Activated T-cell treated with anti-CD3 and anti-CD28 coated beads, Interleukin-2, amount 50 U/mL, for 72 hours (primary cell): ENCODE data around the gene SCIMP. TPM values are rescaled to one million over a fixed set of nuclear protein-coding genes. Genes with fewer than 3 reads are reported as not detected.
"Not testable (repeated sequence)": the region's sequence is repeated elsewhere in the genome, so short reads cannot be mapped to it uniquely, and the experiment has no call there.

Experiments
- ATAC-seq, 2 donors: fragments of 150-1000 bp; cut with Tn5 transposase; replicated peaks in 1 of 2; 2 replicates each; pipeline ENCODE4 v1.10.0; 2021; ENCODE audit warnings: moderate library complexity in 2 of 2, mild to moderate bottlenecking in 1 of 2
- DNase-seq, 2 donors: peaks; one replicate each; pipeline ENCODE4 v3.0.0; 2021 to 2022; ENCODE audit warnings: mixed read lengths in 1 of 2
- H3K27ac Mint-ChIP-seq: one replicate; pipeline ENCODE4 v1.8.0; 2022; ENCODE audit warnings: mild to moderate bottlenecking, moderate library complexity, mixed read lengths
- H3K27me3 Mint-ChIP-seq: one replicate; pipeline ENCODE4 v1.8.0; 2022; ENCODE audit warnings: low read depth, mixed read lengths
- H3K36me3 Mint-ChIP-seq, 2 donors: one replicate each; pipeline ENCODE4 v1.8.0; 2022; ENCODE audit warnings: mixed read lengths in 2 of 2, mild to moderate bottlenecking in 1 of 2; ENCODE audit not compliant: insufficient read depth in 2 of 2
- H3K4me1 Mint-ChIP-seq: one replicate; pipeline ENCODE4 v1.8.0; 2022; ENCODE audit warnings: low read depth, mixed read lengths
- H3K4me3 Mint-ChIP-seq, 2 donors: one replicate each; pipeline ENCODE4 v1.8.0; 2022; ENCODE audit warnings: mild to moderate bottlenecking in 2 of 2, mixed read lengths in 2 of 2, moderate library complexity in 2 of 2
- H3K9me3 Mint-ChIP-seq, 2 donors: one replicate each; pipeline ENCODE4 v1.8.0; 2022; ENCODE audit warnings: mixed read lengths in 2 of 2
- total RNA-seq, 2 donors: library from RNA; stranded (reverse); gene quantifications; one replicate each; pipeline ENCODE4 v1.2.3, GENCODE V29; 2022

SCIMP gene
- total RNA-seq, 2 donors from 2014 or later = not detected

GRCh38 chr17:5160702-5161101 is 74.0 kb downstream of the SCIMP start:
- not testable (repeated sequence) for H3K4me3 Mint-ChIP-seq, H3K27ac Mint-ChIP-seq, H3K9me3 Mint-ChIP-seq, DNase-seq, ATAC-seq, H3K4me1 Mint-ChIP-seq, H3K36me3 Mint-ChIP-seq
- H3K27me3 Mint-ChIP-seq = peaks cover 17% of the 10 kb centered on the region

Other genes with a start within 250 kb of the SCIMP start
- 100 to 1,000 TPM; 206 to 207 TPM for gene CAMTA2, start 247.2 kb downstream of the SCIMP start, total RNA-seq
- gene INCA1, start 237.3 kb downstream of the SCIMP start, total RNA-seq = under 1 TPM in 1 of 2 donors, not detected in 1; 0.60 TPM
- gene KIF1C, start 236.9 kb downstream of the SCIMP start, total RNA-seq = 10 to 100 TPM; 38.3 to 41.3 TPM
- under 1 TPM; 0.23 to 0.46 TPM for gene SLC52A1, start 199.4 kb downstream of the SCIMP start, total RNA-seq
- gene ZFP3, start 156.4 kb downstream of the SCIMP start, total RNA-seq = 1 to 10 TPM; 3.1 to 3.6 TPM
- gene ZNF232, start 123.0 kb downstream of the SCIMP start, total RNA-seq = 10 to 100 TPM; 10.4 to 15.7 TPM
- under 1 TPM; 0.02 to 0.19 TPM for gene USP6, start 118.8 kb downstream of the SCIMP start, total RNA-seq
- gene ZNF594, start 43.0 kb downstream of the SCIMP start, total RNA-seq = 1 to 10 TPM; 5.3 to 7.8 TPM
- gene RABEP1, start 47.4 kb upstream of the SCIMP start, total RNA-seq = 10 to 100 TPM; 39.1 to 43.2 TPM
- gene NUP88, start 184.8 kb upstream of the SCIMP start, total RNA-seq = 100 to 1,000 TPM in 1 of 2 donors, 10 to 100 TPM in 1; 97.4 to 103 TPM
- gene RPAIN, start 185.3 kb upstream of the SCIMP start, total RNA-seq = 10 to 100 TPM; 62.6 to 65.0 TPM
- 100 to 1,000 TPM; 203 to 206 TPM for gene C1QBP, start 204.3 kb upstream of the SCIMP start, total RNA-seq
- 10 to 100 TPM; 20.6 to 26.4 TPM for gene DHX33, start 234.1 kb upstream of the SCIMP start, total RNA-seq